GM18907 (cell line): ENCODE measurements around the gene TCAF1.
"Not testable (repeated sequence)": the region's sequence is repeated elsewhere in the genome, so short reads cannot be mapped to it uniquely, and the experiment has no call there.

Experiments used
- ATAC-seq: cut with Tn5 transposase; IDR thresholded peaks from one replicate; pipeline ENCODE4 v1.9.1; 2021; ENCODE audit warnings: mild to moderate bottlenecking, moderate library complexity; ENCODE audit not compliant: unreplicated experiment

Gene TCAF1

GRCh38 chr7:143873242-143873641 is 28.7 kb downstream of the TCAF1 start:
- not testable (repeated sequence) for ATAC-seq

DNA sequence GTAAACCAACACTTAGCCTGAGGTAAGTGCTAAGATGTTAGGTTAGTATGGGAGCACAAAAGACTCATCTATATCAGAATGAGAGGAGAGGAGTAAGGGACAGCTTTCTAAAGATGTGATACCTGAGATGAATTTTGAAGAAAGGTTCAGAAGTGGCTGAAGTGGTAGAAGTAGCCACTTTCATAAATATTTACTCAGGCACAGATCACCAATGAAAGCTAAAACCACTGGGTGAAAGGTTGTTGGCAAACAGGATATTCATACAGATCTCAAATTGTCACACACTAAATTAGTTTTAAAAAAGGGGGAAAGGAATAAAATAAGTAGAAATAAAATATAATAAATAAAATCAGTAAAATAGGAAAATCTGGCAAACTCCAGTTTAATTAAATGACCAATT is 30.4 kb downstream of the TCAF1 start:
- ATAC-seq: not testable (repeated sequence)

DNA sequence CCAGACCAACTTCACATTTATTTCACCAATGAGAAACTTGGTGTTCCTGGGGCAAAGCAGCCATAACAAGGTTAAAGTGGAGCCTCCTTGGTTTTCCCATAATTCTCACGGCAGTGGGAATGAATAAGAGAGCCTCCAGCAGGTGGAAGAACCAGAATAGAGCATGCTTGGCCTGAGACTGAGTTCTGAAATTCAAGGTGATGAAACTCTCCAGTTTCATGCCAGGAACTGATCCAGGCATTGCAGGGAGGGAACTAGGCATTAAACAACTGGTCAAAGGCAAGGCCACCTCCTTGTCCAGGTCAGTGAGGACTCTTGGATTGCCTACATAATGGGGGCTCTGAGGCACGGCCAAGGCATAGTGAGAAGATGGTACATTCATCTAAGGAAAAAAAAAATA is 44.0 kb downstream of the TCAF1 start:
- not testable (repeated sequence) for ATAC-seq

GRCh38 chr7:143855443-143855842 is 46.5 kb downstream of the TCAF1 start:
- not testable (repeated sequence) for ATAC-seq

- ATAC-seq: no peak
Observed at GRCh38 chr7:143850682-143851081, 51.3 kb downstream of the TCAF1 start.

DNA sequence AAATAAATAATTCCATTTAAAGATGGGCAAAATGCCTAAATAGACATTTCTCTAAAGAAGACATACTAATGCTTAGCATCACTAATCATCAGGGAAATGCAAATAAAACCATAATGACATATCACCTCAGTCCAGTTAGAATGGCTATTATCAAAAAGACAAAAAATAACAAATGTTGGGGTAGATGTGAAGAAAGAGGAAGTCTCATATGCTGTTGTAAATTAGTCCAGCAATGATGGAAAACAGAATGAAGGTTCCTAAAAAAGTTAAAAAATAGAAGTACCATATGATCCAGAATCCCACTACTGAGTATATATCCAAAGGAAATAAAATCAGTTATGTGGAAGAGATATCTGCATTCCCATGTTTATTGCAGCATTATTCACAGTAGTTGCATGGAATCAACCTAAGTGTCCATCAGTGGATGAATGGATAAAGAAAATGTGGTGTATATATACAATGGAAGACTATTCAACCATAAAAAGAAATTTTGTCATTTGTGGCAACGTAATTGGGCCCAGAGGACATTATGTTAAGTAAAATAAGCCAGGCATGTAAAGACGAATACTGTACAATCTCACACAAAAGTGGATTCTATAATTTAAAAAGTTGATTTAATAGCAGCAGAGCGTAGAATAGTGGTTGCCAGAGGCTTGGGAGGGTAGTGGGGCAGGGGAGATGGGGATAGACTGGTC is 52.0 kb downstream of the TCAF1 start:
- ATAC-seq: no peak

GRCh38 chr7:143848192-143848591 is 53.8 kb downstream of the TCAF1 start:
- no peak for ATAC-seq

DNA sequence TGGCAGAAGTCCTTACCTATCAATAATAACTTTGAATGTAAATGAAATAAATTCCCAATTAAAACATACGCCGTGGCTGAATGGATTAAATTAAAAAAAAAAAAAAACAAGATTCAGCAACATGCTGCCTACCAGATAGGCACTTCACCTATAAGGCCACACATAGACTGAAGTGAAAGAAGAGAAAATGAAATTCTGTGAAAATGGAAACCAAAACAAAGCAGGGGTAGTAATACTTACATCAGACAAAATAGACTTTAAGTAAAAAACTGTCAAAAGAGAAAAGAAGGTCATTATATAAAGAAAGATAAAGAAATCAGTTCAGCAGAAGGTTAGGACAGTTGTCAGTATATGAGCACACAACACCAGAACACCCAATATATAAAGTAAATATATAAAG is 55.3 kb downstream of the TCAF1 start:
- no peak for ATAC-seq

DNA sequence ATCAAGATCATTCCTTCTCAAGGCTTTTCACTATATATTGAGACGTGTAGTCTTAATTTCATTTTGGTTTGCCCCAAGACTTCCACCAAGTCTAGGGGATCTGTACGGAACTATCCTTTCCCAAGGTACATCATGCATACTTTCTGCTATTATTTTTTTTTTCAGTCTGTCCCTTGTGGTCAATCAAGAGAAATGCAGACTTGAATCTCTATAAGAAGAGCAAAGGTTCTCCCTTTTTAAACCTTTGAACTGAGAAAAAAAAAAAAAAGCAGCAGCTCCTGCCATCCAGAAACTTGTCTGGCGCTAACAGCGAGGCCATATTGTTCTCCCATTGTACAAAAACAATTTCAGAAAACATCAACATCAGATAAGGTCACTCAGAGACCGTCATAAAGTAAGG is 60.3 kb downstream of the TCAF1 start:
- ATAC-seq: not testable (repeated sequence)

- ATAC-seq: not testable (repeated sequence)
Observed at GRCh38 chr7:143840062-143840461, 61.9 kb downstream of the TCAF1 start.

- ATAC-seq: peak; percentile 78
Observed at GRCh38 chr7:143837223-143837622, 64.8 kb downstream of the TCAF1 start.

DNA sequence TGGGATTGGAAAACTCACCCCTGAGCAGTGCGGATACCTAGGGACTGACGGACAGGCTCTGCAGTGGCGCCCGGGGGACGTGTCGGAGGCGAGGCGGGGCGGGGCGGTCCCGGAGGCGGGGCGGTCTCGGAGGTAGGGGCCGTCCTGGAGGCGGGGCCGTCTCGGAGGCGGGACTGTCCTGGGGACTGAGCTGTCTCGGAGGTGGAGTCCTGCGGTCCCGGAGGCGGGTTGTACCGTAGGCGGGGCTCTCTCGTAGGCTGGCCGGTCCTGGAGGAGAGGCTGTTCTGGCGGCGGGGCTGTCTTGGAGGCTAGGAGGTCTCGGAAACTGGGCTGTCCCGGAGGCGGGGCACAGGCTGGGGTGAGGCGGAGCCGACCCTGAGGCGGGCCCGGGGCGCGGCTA is 65.4 kb downstream of the TCAF1 start:
- ATAC-seq: peak; percentile 89

DNA sequence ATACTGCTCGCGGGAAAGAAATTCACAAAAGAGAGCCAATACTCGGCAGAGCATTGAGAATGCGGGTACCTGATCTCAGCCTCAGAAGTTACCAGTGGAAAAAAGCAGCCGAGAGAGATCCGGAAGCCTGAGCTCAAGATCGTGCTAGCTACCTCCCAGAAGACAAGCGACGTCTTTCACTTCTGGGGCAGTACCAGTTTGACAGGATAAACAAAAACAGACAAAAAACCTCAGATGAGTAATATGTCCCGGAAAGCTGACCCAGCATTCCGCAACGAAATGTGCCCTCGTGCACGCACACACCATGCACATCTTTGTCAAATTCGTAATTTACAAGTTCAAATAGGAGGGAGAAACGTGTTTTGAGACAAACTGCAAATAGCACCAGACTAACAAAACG is 65.9 kb downstream of the TCAF1 start:
- ATAC-seq: peak; percentile 45

DNA sequence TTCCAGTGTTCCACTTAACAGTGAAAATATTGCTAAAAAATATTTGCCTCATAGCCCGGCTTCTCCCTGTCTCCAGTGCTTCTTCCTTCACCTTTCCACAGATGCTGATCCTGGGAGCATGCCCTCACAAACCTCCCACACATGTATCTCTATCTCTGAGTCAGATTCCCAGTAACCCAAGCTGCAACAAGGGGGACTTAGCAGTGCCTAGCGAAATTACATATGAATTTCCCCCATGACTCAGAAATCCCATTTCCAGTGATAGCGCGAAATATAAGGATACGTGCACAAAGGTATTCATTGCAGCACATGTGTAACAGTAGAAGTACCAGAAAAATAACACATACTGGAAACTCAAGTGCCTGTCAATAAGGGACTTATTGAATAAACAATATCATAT is 75.4 kb downstream of the TCAF1 start:
- ATAC-seq: not testable (repeated sequence)

DNA sequence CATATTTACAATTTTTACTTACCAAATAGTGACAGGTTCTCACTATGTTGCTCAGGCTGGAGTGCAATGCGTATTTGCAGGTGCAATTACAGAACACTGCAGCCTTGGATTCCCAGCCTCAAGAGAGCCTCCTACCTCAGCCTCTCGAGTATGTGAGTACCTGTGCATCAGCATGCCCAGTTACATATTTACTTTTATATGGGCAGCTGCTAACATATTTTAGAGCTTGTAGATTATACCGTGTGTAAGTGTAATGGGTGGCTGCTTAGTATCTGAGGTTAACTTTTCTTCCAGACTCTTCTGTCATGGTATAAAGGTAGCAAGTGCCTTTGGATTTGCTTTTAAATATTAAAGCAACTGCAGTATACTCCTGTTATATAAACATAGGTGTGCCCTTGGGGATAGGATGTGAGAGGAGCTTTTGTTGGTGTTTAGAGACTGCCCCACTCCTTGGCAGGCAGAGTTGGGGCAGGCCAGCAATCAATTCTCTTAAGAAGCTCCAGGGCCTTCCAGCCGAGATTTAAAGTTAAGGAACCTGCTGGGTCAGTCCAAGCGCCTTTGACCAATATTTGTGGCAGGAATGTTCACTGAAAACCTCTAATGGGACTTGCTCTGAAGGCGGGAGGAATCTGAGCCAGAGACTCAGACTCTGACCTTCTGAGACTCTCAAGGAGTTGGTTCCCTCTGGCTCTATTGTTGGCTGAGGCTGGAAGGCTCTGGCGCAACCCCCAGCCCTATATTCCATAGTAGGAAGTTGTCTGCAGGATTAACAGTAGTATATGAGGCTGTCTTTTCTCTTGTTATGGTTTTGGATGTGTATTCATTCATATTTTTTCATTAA is 77.5 kb downstream of the TCAF1 start:
- not testable (repeated sequence) for ATAC-seq

DNA sequence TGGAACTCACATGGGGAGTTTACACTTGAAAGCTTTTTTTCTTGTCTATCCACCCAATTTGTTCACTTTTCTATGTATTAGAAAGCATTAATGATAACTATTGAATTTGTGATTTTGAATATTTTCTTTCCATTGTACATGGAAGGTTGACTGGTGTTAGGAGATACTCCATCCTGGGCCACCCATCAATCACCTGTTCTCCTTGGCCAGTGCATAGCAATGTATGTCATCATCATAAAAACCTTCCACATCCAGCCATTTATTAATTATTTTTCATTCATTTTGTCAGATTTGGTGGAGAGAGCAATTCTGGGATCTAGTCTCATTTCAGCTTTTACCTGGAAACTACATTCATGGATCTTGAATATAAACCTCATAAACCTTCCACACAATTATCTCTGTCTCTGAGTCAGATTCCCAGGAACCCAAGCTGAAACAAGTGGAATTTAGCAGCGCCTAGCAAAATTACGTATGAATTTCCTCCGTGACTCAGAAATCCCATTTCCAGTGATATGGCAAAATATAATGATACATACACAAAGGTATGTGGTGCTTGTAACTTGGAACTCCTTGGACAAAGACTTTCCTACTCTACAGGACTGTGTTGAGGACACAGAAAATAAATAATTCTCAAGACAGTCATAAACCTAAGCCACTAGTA is 78.2 kb downstream of the TCAF1 start:
- ATAC-seq: not testable (repeated sequence)

DNA sequence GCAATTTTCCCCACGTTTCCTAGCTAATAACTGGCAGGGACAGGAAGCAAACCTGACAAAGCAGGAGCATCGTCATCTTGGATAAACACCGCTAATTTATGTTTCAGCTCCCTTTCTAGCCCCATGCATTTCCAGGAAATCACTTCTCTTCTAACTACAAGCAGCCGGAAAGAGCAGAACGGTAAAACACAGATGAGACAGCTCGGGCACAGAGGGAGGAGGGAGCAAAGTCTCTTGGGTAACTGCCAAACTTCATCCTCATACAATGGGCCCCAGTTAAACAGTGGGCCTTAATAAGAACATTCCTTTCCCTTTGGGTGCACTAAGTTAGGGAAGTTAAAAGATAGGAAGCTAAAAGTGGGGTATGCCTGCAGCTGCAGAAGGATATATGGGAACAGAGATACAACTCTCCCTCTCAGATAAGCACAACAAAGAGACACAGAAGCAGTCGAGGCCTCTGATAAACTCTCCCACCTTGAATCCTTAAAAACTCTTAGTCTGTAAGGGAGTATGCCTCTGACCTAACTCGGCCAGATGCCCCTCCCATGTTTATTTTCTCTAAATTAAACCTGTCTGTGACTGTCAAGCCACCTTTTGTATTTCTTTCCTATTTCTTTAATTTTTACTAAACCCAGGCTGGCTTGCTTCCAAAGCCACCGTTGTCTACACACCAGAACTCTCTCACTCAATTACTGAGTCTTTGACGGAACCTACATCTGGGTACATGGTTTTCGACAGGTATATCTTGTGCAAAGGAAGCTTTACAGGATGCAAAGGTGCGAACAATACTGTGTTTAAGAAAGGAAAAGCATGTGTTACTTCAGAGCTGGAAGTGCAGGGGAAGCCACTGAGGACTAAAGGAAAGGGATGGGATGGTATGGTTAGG is 80.3 kb downstream of the TCAF1 start:
- not testable (repeated sequence) for ATAC-seq

DNA sequence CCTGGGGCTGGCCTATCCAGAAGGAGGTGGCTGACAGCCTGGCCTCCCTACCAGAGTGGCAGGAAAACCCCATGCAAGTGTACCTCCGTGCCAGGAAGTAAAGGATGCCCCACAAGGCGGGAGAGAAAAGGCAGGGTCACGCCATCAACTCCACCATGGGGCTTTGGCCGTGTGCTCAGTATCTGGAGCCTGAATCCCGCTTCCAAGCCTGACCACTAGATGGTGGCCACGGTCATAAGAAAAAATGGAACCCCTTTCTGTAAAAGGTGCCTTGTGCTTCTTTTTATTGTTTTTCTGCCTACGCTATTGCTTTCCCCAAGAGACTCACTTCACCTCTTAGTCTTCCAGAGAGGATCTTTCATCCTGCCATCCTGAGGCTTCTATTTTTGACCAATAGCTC is 84.1 kb downstream of the TCAF1 start:
- peak; percentile 83 for ATAC-seq

GRCh38 chr7:143816471-143817133 is 85.4 kb downstream of the TCAF1 start:
- not testable (repeated sequence) for ATAC-seq

DNA sequence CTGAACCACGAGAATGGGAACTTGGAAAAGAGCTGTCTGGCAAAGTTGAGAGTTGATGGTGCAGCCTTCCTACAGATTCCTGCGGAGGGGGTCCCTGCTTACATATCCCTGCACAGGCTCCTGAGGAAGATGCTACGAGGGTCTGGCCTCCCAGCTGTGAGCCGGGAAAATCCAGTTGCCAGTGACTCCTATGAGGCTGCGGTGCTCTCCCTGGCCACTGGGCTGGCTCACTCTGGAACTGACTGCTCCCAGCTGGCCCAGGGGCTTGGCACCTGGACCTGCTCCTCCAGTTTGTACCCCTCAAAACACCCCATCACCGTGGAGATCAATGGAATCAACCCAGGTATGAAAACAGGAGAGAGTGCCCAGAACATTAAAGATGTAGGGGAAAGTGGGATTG is 91.3 kb downstream of the TCAF1 start:
- not testable (repeated sequence) for ATAC-seq
